Astrocyte of the cerebellum (primary cell): Measurements from ENCODE around the gene LGALS7B.
"Not testable (repeated sequence)": the region's sequence is repeated elsewhere in the genome, so short reads cannot be mapped to it uniquely, and the experiment has no call there.

Experiments
- DNase-seq: peaks from one replicate; pipeline ENCODE4 v3.0.0-alpha.2; 2011; ENCODE audit warnings: low read depth
- H3K4me3 ChIP-seq: 2 replicates; pipeline ENCODE4 v1.5.1; 2011; ENCODE audit warnings: mild to moderate bottlenecking, low read depth, low read length, moderate library complexity
- CTCF ChIP-seq: IDR thresholded peaks from 2 replicates; pipeline ENCODE4 v1.5.1; 2012; ENCODE audit warnings: low read length, low read depth, moderate library complexity, mild to moderate bottlenecking; ENCODE audit errors: missing control alignments
- in situ Hi-C: cut with HindIII; loops from 2 replicates; pipeline ENCODE4 v1.10.0; 2017; ENCODE audit warnings: low sequenced_read_pairs

LGALS7B gene

GRCh38 chr19:38800577-38801347 is 11.8 kb downstream of the LGALS7B start:
- in situ Hi-C loops = no loop called here
- TF ChIP-seq CTCF = no peak
- no peak overlapping the region for H3K4me3 ChIP-seq
- DNase-seq = no peak

GRCh38 chr19:38801359-38802095 is 12.5 kb downstream of the LGALS7B start:
- DNase-seq = no peak
- in situ Hi-C loops = no loop called here
- TF ChIP-seq CTCF = no peak
- H3K4me3 ChIP-seq = no peak overlapping the region

- in situ Hi-C loops = no loop called here
- no peak overlapping the region for H3K4me3 ChIP-seq
- DNase-seq = no peak
- no peak for TF ChIP-seq CTCF
Observed at GRCh38 chr19:38803543-38803942, 14.5 kb downstream of the LGALS7B start.

- TF ChIP-seq CTCF = no peak
Observed at GRCh38 chr19:38805180-38805579, 16.2 kb downstream of the LGALS7B start.

GRCh38 chr19:38806371-38806770 is 17.4 kb downstream of the LGALS7B start:
- H3K4me3 ChIP-seq = no peak overlapping the region
- no peak for DNase-seq
- in situ Hi-C loops = no loop called here
- no peak for TF ChIP-seq CTCF

More at GRCh38 chr19:38805180-38805579, 16.2 kb downstream of the LGALS7B start:
- no peak overlapping the region for H3K4me3 ChIP-seq
- DNase-seq = no peak
- in situ Hi-C loops = no loop called here

GRCh38 chr19:38807374-38808098 is 18.5 kb downstream of the LGALS7B start:
- DNase-seq, in situ Hi-C loops, H3K4me3 ChIP-seq: not testable (repeated sequence)
